GM21737 (cell line): ENCODE results near the gene SEC14L1.
"Not testable (repeated sequence)": the region's sequence is repeated elsewhere in the genome, so short reads cannot be mapped to it uniquely, and the experiment has no call there.

Experiments used
- ATAC-seq: cut with Tn5 transposase; IDR thresholded peaks from one replicate; pipeline ENCODE4 v1.9.1; 2021; ENCODE audit warnings: mild to moderate bottlenecking, moderate library complexity; ENCODE audit not compliant: unreplicated experiment

The SEC14L1 gene

DNA sequence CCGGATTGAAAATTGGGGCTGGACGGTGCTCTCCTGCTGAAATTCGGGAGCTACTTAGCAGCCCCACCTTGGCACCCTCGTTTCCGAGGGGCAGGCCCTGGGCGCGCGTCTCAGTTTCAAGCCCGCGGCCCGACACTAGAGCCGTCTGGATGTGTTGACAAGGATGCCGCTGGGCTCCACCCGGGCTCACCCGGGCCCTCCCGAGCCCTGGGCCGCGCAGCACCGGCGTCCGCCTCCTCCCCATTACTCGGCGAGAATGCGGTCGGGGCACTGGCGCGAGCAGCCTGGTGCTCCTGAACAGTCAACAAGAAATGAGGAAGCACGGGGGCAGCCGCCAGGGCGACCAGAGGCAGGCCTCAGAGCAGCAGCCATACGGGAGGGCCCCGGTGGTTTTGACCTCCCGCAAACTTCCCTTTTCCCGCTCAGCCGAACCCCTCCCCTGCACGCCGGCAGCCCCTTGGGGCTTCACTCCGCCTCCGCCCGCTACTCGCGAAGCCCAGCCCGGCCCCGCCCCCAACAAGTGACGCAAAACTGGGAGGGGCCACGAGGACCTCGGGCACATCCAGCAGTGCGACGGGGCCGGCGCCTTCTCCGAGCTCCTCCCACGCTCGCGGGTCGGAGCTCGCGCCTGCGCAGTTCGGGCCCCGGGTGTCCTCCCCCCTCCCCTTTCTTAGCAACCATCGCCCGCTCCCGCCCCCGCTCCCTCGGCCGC is 447 bp upstream of the SEC14L1 start:
- ATAC-seq, result peak; percentile 79

DNA sequence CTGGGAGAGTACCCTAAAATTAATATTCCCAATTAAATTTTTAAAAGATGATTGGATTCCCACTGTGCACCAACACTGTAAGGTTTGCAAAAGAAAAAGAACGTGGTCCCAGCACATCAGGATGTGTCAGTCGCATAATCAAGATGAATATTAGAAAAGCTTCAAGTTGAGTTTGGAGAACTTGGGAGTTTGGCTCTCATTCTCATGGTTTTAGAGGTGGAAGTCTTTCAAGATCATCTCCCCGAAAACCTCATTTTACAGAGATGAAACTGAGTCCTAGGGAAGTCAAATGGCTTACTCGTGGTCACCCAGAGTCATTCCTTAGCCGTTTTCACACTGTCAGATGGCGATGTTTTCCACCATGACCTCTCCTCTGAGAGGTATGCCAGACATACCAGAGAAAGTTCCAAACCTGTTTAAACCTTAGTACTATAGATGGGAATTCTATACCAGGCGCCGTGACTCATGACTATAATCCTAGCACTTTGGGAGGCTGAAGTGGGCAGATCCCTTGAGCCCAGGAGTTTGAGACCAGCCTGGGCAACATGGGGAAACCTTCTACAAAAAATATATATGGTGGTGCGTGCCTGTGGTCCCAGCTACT is 1.2 kb downstream of the SEC14L1 start:
- ATAC-seq, result no peak

- ATAC-seq, result no peak
Observed at GRCh38 chr17:77142689-77143088, 1.9 kb downstream of the SEC14L1 start.

GRCh38 chr17:77143306-77143705 is 2.5 kb downstream of the SEC14L1 start:
- ATAC-seq, result no peak

DNA sequence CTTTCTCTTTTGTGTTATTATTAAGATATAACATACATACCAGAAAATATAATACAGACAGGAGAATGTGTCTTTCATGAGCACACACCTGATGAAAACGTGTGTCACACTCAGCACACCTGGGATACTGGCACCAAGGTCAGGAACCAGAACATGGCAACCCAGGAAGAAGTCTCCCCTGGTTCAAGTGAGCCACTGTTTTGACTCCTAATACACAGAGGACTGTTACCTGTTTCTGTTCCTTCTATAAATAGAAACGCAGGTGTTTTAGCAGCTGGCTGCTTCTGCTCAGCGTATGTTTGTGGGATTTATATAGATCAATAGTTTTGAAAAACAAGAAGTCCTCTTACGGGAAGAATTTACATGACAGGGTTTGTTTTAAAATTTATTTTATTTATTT is 3.5 kb downstream of the SEC14L1 start:
- ATAC-seq, result no peak

DNA sequence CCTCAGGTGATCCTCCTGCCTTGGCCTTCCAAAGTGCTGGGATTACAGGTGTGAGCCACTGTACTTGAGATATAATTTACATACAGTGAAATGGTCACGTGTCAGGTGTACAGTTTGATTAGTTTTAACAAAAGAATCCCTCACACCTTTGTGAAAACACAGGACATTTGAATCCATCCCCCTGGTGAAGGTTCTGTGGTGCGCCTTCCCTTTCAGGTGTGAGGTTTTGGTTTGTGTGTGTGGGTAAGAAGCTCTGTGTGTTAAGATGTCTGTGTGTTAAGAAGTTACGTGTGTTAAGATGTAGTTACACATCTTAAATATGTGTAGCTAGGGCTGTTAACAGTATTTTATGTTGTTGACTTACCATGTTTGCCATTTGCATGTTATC is 4.4 kb downstream of the SEC14L1 start:
- no peak for ATAC-seq

DNA sequence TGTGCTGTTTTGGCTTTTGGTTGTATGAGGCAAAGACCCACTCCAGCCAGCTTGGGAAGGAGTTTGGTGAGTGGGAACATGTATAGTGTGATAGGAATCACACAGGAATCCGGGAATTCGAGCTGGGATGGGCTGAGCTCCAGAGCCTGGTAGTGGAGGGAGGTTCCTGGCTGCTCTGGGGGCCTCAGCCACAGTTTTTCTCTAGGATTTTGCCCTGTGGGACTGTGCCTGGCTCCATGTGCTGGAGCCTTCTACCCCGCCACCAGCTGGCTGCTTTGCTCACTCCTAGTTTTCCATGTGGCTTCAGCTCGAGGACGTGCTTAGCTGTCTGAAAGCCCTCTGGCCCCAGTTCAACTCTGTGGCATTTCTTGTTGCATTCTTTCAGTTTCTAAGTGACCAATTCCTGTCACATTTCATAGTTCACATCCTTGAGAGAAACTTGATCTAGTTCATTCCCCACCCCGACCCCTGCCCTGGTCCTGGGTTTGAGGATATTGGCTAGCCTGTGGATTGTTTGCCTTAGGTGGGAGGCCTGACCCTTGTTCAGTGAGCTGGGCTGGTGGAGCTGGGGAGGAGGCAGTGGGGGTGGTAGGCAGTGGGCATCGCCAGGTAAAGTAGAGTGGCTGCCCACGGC is 5.0 kb downstream of the SEC14L1 start:
- no peak for ATAC-seq

- ATAC-seq, result no peak
Observed at GRCh38 chr17:77146246-77146632, 5.5 kb downstream of the SEC14L1 start.

DNA sequence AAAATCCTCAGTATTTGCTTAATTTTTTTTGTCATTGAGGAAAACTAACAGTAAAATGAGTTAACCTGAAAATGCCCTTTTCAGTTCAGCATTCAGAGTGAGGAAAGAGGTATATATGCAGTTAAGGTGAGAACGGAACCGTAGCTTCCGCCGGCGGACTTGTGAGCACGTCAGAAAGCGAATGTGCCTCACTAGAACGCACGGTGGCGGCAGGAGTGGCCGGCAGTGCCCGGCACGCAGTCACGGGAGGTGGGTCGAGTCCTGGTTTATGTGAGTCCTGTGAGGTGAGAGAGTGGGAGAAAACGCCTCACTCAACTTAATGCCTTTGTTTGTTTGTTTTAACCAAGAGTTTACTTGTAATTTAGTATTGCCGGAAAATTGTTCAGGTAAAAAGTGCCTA is 6.1 kb downstream of the SEC14L1 start:
- no peak for ATAC-seq

DNA sequence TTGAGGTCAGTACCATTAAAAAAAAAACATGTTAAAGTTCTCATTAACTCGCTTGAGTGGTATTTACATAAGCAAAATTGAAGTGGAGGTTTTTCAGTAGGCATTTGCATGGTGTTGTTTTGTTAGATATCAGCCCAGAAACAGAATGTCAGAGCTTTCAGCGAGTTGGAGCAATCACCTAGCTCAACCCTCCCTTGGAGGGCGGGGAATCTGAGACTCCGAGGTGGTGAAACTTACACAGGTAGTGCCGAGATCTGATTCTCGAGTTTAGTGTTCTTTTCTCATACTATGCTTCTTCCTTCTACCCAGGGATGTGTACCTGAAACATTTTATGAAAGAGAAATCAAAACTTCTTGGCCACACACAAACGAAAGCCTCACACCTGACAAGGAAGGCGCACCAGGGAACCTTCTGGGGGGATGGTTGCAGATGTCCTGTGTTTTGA is 6.6 kb downstream of the SEC14L1 start:
- ATAC-seq, result peak; percentile 52

GRCh38 chr17:77148077-77148939 is 7.5 kb downstream of the SEC14L1 start:
- no peak for ATAC-seq

- no peak for ATAC-seq
Observed at GRCh38 chr17:77148940-77149510, 8.3 kb downstream of the SEC14L1 start.

GRCh38 chr17:77150196-77150595 is 9.4 kb downstream of the SEC14L1 start:
- ATAC-seq, result no peak

- ATAC-seq, result no peak
Observed at GRCh38 chr17:77151186-77151585, 10.4 kb downstream of the SEC14L1 start.

GRCh38 chr17:77152056-77152455 is 11.3 kb downstream of the SEC14L1 start:
- ATAC-seq, result not testable (repeated sequence)

- ATAC-seq, result no peak
Observed at GRCh38 chr17:77153472-77153871, 12.7 kb downstream of the SEC14L1 start.

GRCh38 chr17:77153999-77154586 is 13.3 kb downstream of the SEC14L1 start:
- no peak for ATAC-seq

- no peak for ATAC-seq
Observed at GRCh38 chr17:77155125-77155524, 14.4 kb downstream of the SEC14L1 start.

- ATAC-seq, result not testable (repeated sequence)
Observed at GRCh38 chr17:77157766-77158165, 17.0 kb downstream of the SEC14L1 start.

DNA sequence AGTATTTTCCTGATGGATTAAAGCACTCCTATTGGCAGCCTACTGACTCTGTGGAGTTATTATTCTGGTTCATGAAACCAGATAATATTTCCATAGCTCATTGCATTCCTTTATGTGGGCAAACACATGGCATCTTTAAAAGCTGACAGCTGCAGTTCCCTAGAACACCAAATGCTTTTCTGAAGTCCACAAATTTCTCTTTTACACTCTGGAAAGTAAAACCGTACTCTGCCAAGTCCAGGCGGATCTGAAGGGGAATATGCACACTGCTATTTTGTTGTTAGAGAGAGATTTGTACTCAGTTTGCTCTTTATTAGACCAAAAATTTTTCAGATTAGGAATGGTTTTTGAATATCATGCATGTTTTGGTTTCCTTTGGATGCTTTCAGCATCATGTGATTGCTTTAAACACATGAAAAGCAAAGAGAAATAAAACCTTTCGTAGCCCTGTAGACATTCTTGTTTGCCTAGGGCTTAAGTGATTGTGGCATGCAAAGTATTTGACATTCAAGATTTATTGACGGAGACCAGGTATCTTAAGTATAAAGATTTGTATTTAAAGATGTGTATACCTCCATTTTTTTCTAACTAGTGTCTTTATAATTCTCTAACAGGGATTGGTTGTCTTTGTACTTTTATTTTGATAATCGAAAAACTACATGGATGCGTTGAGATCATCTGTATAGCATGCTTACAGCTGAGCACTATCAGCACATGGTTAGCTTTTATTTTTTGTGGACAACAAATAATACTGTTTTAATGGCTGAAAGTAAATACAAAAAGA is 19.5 kb downstream of the SEC14L1 start:
- ATAC-seq, result no peak
